Measurements from ENCODE around the gene ERP27.

Gene ERP27

DNA sequence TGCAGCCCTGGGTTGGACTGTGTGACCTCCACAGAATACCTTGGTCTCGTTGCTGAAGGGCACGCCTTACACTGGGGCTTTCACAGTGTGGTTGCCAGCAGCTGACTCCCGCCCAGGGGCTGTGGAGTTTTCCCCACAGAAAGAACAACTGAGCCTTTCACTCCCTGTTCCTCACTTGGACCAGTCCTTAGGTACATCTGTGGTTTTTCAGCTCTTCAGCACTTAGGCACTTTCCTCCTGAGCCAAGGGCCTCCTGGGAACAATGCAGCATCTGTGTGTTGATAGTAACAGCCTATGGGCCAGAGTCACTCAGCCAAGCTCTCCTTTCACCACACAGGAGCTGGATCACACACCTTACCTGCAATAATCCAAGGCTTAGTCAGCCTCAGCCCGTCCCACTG is 25.0 kb downstream of the ERP27 start:
- H3K4me3 ChIP-seq (ENCODE audit: insufficient read depth, low read depth, low read length, poor library complexity, severe bottlenecking): no peak overlapping the region
- DNase-seq: no peak
- H3K9me3 ChIP-seq (ENCODE audit: control insufficient read depth, low read length): no peaks in the 10 kb centered on the region
- H3K36me3 ChIP-seq (ENCODE audit: control insufficient read depth, insufficient read depth, low read length): peaks cover 48% of the 10 kb centered on the region
- no peaks in the 10 kb centered on the region for H3K4me1 ChIP-seq (ENCODE audit: control insufficient read depth, insufficient read depth, low read length, poor library complexity, severe bottlenecking)
- no peaks in the 10 kb centered on the region for H3K27me3 ChIP-seq (replicated peaks; ENCODE audit: control insufficient read depth, insufficient read depth, low read length, poor library complexity, severe bottlenecking)
- no peak overlapping the region for H3K27ac ChIP-seq (ENCODE audit: insufficient read depth, low read length, poor library complexity, severe bottlenecking)

DNA sequence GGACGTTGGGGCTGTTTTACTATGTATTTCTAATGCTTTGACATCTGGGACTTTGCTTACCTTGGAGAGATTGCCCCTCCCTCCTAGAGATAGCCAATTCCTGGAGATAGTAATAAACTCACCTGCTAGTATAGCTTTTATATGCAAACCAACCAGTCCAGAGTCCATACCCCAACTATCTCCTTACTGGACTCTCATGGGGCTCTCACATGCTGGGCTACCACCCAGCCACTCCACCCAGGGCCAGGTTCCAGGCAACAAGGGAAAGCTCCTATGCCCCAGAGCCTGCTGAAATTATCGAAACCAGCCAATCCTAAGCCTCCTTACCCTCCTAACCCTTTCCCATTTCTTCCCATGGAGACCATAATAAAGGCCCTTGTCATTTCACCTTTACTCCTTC is 27.2 kb downstream of the ERP27 start:
- H3K4me1 ChIP-seq (ENCODE audit: control insufficient read depth, insufficient read depth, low read length, poor library complexity, severe bottlenecking): no peaks in the 10 kb centered on the region
- no peak for DNase-seq
- no peak overlapping the region for H3K27ac ChIP-seq (ENCODE audit: insufficient read depth, low read length, poor library complexity, severe bottlenecking)
- no peaks in the 10 kb centered on the region for H3K9me3 ChIP-seq (ENCODE audit: control insufficient read depth, low read length)
- peaks cover 29% of the 10 kb centered on the region for H3K36me3 ChIP-seq (ENCODE audit: control insufficient read depth, insufficient read depth, low read length)
- no peak overlapping the region for H3K4me3 ChIP-seq (ENCODE audit: insufficient read depth, low read depth, low read length, poor library complexity, severe bottlenecking)
- no peaks in the 10 kb centered on the region for H3K27me3 ChIP-seq (replicated peaks; ENCODE audit: control insufficient read depth, insufficient read depth, low read length, poor library complexity, severe bottlenecking)

DNA sequence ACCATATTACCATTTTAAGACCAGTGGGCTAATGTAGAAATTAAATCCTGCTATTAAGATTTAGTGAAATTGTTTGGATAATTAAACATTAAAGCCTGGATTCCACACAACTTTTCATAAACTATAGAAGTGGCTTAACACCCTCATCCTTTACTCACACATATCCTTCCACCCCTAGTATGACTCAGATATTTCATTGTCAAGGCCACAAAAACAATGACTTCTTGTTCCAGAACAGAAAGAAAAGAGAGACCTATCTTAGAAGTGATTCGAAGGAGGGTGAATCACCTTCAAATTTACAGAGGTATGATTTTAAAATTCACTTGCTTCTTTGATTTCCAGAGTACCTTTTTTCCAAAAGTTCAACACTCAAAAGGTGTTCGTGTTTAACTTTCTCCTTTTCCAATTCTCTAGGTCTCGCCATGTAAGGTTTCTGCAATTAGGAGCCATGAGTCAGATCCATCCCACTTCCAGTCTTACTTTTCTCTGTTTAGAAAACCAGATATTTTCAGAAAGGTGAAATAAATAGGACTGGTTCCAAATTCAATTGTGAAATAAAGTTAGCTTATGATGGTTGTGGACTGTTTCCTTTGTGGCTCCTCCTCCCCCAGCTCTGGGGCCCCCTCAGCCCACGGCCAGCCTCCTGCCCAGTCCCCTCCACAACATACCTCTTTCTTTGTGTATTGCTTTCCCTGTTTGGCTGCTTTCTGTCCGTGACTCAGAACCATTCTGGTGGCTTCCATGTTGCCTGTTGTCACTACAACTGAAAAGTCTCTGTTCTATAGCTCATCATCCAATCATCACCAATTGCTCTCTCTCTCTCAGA is 28.0 kb downstream of the ERP27 start:
- no peak overlapping the region for H3K4me3 ChIP-seq (ENCODE audit: insufficient read depth, low read depth, low read length, poor library complexity, severe bottlenecking)
- no peak for DNase-seq
- no peaks in the 10 kb centered on the region for H3K9me3 ChIP-seq (ENCODE audit: control insufficient read depth, low read length)
- H3K27me3 ChIP-seq (replicated peaks; ENCODE audit: control insufficient read depth, insufficient read depth, low read length, poor library complexity, severe bottlenecking): no peaks in the 10 kb centered on the region
- no peak overlapping the region for H3K27ac ChIP-seq (ENCODE audit: insufficient read depth, low read length, poor library complexity, severe bottlenecking)
- no peaks in the 10 kb centered on the region for H3K4me1 ChIP-seq (ENCODE audit: control insufficient read depth, insufficient read depth, low read length, poor library complexity, severe bottlenecking)
- peaks cover 25% of the 10 kb centered on the region for H3K36me3 ChIP-seq (ENCODE audit: control insufficient read depth, insufficient read depth, low read length)

DNA sequence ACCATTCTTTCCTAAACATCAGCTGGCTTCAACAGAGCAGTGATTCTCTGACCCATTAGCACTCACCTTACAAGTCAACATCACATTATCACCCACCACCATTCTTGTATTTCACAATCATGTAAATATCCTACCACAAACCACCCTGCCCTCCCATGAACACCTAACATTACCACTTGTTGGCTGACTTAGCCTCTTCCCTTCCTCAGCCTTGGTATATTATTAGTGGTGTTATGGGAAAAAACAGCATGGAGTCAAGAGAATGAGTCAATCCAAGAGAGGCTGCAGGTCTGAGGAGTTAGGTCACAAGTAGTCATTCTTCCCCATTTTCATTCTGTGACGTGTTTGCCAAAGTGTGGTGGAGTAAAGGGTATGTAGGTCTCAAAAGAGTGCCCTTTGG is 30.4 kb downstream of the ERP27 start:
- no peaks in the 10 kb centered on the region for H3K4me1 ChIP-seq (ENCODE audit: control insufficient read depth, insufficient read depth, low read length, poor library complexity, severe bottlenecking)
- peaks cover 2% of the 10 kb centered on the region for H3K36me3 ChIP-seq (ENCODE audit: control insufficient read depth, insufficient read depth, low read length)
- no peaks in the 10 kb centered on the region for H3K9me3 ChIP-seq (ENCODE audit: control insufficient read depth, low read length)
- no peak for DNase-seq
- no peak overlapping the region for H3K4me3 ChIP-seq (ENCODE audit: insufficient read depth, low read depth, low read length, poor library complexity, severe bottlenecking)
- H3K27ac ChIP-seq (ENCODE audit: insufficient read depth, low read length, poor library complexity, severe bottlenecking): no peak overlapping the region
- no peaks in the 10 kb centered on the region for H3K27me3 ChIP-seq (replicated peaks; ENCODE audit: control insufficient read depth, insufficient read depth, low read length, poor library complexity, severe bottlenecking)

DNA sequence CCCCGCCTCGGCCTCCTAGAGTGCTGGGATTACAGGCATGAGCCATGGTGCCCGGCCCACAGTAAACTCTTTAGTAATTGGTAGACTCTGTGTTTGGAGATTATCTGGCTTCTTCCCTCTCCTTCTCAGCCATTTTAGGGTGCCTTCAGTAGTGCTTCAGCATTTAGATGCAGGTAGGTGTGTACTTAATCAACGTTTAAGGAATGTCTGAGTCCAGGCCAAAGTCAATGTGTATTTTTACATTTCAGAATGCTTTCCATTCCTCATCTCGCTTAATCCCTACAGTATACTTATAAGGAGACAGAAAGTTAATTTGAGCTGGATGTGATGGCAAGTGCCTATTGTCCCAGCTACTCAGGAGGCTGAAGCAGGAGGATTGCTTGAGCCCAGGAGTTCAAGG is 32.2 kb downstream of the ERP27 start:
- no peak for DNase-seq
- Histone ChIP-seq H3K9me3 (ENCODE audit: control insufficient read depth, low read length) (no peaks in the 10 kb centered on the region), H3K27ac (ENCODE audit: insufficient read depth, low read length, poor library complexity, severe bottlenecking) (no peak overlapping the region), H3K27me3 (replicated peaks; ENCODE audit: control insufficient read depth, insufficient read depth, low read length, poor library complexity, severe bottlenecking) (no peaks in the 10 kb centered on the region), H3K4me3 (ENCODE audit: insufficient read depth, low read depth, low read length, poor library complexity, severe bottlenecking) (no peak overlapping the region), H3K4me1 (ENCODE audit: control insufficient read depth, insufficient read depth, low read length, poor library complexity, severe bottlenecking) (no peaks in the 10 kb centered on the region), H3K36me3 (ENCODE audit: control insufficient read depth, insufficient read depth, low read length) (no peaks in the 10 kb centered on the region)

DNA sequence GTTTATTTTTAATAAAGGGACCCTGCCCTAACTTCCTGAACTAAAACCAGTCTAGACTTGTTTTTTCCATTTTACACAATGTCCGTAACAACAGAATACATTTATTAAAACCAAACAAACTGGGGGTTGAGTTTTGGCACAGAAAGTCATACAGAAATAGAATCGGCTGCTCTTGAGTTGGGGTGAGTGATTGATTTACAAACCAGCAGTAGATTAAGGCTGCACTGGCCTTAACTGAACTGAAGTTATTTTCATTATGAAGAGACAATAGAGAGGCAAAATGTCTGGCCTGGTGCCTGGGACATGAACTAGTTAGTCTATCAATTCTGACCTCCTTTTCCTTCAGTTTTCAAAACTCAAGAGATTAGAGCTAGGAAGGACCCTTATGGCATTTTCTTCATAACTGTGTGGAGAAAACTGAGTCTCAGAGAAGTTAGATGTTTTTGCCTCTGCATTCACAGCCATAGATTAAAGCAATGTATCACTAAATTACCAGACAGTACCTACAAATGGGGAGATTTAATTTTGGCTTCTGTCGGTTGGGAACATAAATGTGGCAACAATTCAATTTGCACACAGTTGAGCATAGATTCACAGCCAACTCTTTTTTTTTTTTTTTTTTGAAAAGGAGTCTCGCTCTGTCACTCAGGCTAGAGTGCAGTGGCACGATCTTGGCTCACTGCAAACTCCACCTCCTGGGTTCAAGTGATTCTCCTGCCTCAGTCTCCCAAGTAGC is 32.9 kb downstream of the ERP27 start:
- no peaks in the 10 kb centered on the region for H3K36me3 ChIP-seq (ENCODE audit: control insufficient read depth, insufficient read depth, low read length)
- no peak for DNase-seq
- H3K4me3 ChIP-seq (ENCODE audit: insufficient read depth, low read depth, low read length, poor library complexity, severe bottlenecking): no peak overlapping the region
- H3K27me3 ChIP-seq (replicated peaks; ENCODE audit: control insufficient read depth, insufficient read depth, low read length, poor library complexity, severe bottlenecking): no peaks in the 10 kb centered on the region
- no peak overlapping the region for H3K27ac ChIP-seq (ENCODE audit: insufficient read depth, low read length, poor library complexity, severe bottlenecking)
- no peaks in the 10 kb centered on the region for H3K9me3 ChIP-seq (ENCODE audit: control insufficient read depth, low read length)
- no peaks in the 10 kb centered on the region for H3K4me1 ChIP-seq (ENCODE audit: control insufficient read depth, insufficient read depth, low read length, poor library complexity, severe bottlenecking)

DNA sequence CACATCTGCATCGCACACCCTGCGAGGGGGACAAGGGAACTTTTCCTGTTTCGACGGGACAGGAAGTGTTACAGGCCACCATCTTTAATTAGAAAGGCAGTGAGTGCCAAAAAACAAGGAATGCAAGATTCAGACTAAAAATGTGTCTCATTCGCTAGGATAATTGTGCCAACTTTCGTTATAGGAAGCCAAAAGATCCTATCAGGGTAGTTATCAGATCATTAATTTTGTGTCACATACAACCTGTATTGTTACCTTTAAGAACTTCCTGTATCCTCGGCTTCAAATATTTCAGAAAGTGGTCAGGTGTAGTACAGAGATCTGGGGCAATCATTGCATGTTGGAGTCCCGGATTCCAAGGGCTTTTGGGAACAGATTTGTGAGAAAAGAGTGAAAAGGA is 33.5 kb downstream of the ERP27 start:
- H3K36me3 ChIP-seq (ENCODE audit: control insufficient read depth, insufficient read depth, low read length): no peaks in the 10 kb centered on the region
- no peaks in the 10 kb centered on the region for H3K27me3 ChIP-seq (replicated peaks; ENCODE audit: control insufficient read depth, insufficient read depth, low read length, poor library complexity, severe bottlenecking)
- H3K27ac ChIP-seq (ENCODE audit: insufficient read depth, low read length, poor library complexity, severe bottlenecking): no peak overlapping the region
- H3K9me3 ChIP-seq (ENCODE audit: control insufficient read depth, low read length): no peaks in the 10 kb centered on the region
- DNase-seq: no peak
- H3K4me3 ChIP-seq (ENCODE audit: insufficient read depth, low read depth, low read length, poor library complexity, severe bottlenecking): no peak overlapping the region
- H3K4me1 ChIP-seq (ENCODE audit: control insufficient read depth, insufficient read depth, low read length, poor library complexity, severe bottlenecking): no peaks in the 10 kb centered on the region

DNA sequence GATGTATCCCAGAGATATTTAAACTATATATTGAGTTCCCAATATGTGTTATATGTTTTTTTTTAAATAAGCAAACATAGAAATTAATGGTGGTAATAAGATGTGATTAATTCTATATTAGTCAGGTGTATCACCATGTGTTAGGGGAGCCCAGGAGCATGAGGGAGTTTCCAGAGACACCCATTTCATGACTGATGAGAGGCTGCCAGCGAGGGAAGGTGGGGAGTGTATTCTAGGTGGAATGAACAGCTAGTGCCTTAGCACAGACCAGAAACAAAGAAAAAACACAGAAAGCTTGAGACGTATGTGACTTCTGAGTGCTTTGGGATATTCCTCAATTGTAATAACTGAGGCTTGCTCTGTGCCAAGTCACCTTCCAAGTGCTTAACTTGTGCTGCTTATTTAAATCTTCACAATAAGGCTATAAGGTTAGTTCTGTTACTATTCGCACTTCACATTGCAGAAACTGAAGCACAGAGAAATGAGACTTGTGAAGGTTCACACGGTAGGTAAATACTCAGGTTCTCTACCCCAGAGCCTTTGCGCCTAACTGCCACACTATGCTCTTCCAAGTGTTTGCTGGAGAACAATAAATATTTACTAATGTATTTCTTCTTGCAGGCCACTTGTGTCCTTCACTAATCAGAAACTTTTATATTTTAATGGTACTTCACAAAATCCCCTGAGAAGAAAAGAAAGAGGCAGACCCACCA is 34.8 kb downstream of the ERP27 start:
- no peaks in the 10 kb centered on the region for H3K36me3 ChIP-seq (ENCODE audit: control insufficient read depth, insufficient read depth, low read length)
- no peaks in the 10 kb centered on the region for H3K4me1 ChIP-seq (ENCODE audit: control insufficient read depth, insufficient read depth, low read length, poor library complexity, severe bottlenecking)
- H3K9me3 ChIP-seq (ENCODE audit: control insufficient read depth, low read length): no peaks in the 10 kb centered on the region
- H3K4me3 ChIP-seq (ENCODE audit: insufficient read depth, low read depth, low read length, poor library complexity, severe bottlenecking): no peak overlapping the region
- no peak overlapping the region for H3K27ac ChIP-seq (ENCODE audit: insufficient read depth, low read length, poor library complexity, severe bottlenecking)
- no peaks in the 10 kb centered on the region for H3K27me3 ChIP-seq (replicated peaks; ENCODE audit: control insufficient read depth, insufficient read depth, low read length, poor library complexity, severe bottlenecking)
- no peak for DNase-seq

DNA sequence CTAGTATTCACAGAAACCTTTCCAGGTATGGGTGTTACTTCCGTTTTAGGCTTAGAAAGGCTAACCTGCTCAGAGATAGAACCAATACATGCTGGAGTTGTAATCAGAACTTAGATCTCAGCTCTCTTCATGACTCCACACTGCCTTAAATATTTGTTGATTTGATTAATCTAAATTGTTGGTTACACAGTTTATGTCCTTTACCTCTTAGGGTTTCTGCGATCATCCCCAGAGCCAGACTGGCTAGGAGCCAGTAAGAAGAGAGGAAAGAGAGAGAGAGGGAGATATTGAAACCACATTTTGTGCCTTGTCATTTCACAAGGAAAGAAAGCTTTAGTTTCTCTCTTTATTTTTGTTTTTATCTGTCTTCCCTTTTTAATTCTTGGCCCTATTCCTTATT is 35.9 kb downstream of the ERP27 start:
- Histone ChIP-seq H3K36me3 (ENCODE audit: control insufficient read depth, insufficient read depth, low read length) (no peaks in the 10 kb centered on the region), H3K27ac (ENCODE audit: insufficient read depth, low read length, poor library complexity, severe bottlenecking) (no peak overlapping the region), H3K27me3 (replicated peaks; ENCODE audit: control insufficient read depth, insufficient read depth, low read length, poor library complexity, severe bottlenecking) (no peaks in the 10 kb centered on the region), H3K9me3 (ENCODE audit: control insufficient read depth, low read length) (no peaks in the 10 kb centered on the region), H3K4me1 (ENCODE audit: control insufficient read depth, insufficient read depth, low read length, poor library complexity, severe bottlenecking) (no peaks in the 10 kb centered on the region), H3K4me3 (ENCODE audit: insufficient read depth, low read depth, low read length, poor library complexity, severe bottlenecking) (no peak overlapping the region)
- no peak for DNase-seq

DNA sequence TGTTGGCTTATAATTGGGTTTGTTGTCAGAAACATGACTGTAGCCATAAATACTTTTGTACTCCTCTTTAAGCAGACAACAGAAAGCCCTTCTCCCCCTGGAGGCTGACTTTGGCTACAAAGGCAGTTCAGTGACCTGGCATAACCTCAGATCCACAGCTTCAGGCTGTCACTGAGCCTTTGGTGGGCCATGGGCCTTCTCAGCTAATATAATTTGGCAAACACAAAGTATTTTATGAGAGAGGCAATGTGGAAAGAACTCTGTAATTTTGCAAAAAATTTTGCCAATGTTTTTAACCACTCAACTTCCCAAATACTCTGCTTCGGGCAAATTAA is 37.1 kb downstream of the ERP27 start:
- DNase-seq: no peak
- no peaks in the 10 kb centered on the region for H3K9me3 ChIP-seq (ENCODE audit: control insufficient read depth, low read length)

More for the DNA sequence above, 37.1 kb downstream of the ERP27 start:
- H3K4me1 ChIP-seq (ENCODE audit: control insufficient read depth, insufficient read depth, low read length, poor library complexity, severe bottlenecking): no peaks in the 10 kb centered on the region
- H3K27me3 ChIP-seq (replicated peaks; ENCODE audit: control insufficient read depth, insufficient read depth, low read length, poor library complexity, severe bottlenecking): no peaks in the 10 kb centered on the region
- H3K27ac ChIP-seq (ENCODE audit: insufficient read depth, low read length, poor library complexity, severe bottlenecking): no peak overlapping the region
- no peaks in the 10 kb centered on the region for H3K36me3 ChIP-seq (ENCODE audit: control insufficient read depth, insufficient read depth, low read length)
- H3K4me3 ChIP-seq (ENCODE audit: insufficient read depth, low read depth, low read length, poor library complexity, severe bottlenecking): no peak overlapping the region
